Measurements from ENCODE around the gene ZCWPW1.
A peak's percentile ranks its signal among the peaks of the same experiment; 100 is the strongest.
"Not testable (repeated sequence)": the region's sequence is repeated elsewhere in the genome, so short reads cannot be mapped to it uniquely, and the experiment has no call there.

The ZCWPW1 gene

DNA sequence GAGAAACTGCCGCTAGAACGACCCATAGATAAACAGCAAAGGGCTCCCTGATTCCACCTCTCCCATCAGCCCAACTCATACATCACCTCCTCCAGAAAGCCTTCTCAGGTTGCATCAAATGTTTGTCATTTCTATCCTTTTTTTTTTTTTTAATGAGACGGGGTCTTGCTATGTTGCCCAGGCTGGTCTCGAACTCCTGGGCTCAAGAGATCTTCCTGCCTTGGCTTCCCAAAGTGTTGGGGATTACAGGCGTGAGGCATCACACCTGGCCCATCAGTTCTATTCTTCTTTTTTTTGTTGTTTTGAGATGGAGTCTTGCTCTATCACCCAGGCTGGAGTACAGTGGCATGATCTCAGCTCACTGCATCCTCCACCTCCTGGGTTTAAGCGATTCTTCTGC, 28.5 kb upstream of the ZCWPW1 start:
- H3K4me3 ChIP-seq (ENCODE audit: low read depth, low read length), result no peak overlapping the region
- no peak for DNase-seq (ENCODE audit: low read depth)
- TF ChIP-seq POLR2A (IDR thresholded peaks at IDR 0.05; ENCODE audit: extremely low read depth, insufficient read length) (no peak), MYC (IDR thresholded peaks at IDR 0.05; ENCODE audit: low read depth, low read length) (no peak)
- TF ChIP-seq, protein P1, sequence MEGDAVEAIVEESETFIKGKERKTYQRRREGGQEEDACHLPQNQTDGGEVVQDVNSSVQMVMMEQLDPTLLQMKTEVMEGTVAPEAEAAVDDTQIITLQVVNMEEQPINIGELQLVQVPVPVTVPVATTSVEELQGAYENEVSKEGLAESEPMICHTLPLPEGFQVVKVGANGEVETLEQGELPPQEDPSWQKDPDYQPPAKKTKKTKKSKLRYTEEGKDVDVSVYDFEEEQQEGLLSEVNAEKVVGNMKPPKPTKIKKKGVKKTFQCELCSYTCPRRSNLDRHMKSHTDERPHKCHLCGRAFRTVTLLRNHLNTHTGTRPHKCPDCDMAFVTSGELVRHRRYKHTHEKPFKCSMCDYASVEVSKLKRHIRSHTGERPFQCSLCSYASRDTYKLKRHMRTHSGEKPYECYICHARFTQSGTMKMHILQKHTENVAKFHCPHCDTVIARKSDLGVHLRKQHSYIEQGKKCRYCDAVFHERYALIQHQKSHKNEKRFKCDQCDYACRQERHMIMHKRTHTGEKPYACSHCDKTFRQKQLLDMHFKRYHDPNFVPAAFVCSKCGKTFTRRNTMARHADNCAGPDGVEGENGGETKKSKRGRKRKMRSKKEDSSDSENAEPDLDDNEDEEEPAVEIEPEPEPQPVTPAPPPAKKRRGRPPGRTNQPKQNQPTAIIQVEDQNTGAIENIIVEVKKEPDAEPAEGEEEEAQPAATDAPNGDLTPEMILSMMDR (IDR thresholded peaks at IDR 0.05; ENCODE audit: low read depth, low read length), result no peak
- TF ChIP-seq, protein P2, sequence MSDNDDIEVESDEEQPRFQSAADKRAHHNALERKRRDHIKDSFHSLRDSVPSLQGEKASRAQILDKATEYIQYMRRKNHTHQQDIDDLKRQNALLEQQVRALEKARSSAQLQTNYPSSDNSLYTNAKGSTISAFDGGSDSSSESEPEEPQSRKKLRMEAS (IDR thresholded peaks at IDR 0.05; ENCODE audit: low read depth, low read length), result no peak

DNA sequence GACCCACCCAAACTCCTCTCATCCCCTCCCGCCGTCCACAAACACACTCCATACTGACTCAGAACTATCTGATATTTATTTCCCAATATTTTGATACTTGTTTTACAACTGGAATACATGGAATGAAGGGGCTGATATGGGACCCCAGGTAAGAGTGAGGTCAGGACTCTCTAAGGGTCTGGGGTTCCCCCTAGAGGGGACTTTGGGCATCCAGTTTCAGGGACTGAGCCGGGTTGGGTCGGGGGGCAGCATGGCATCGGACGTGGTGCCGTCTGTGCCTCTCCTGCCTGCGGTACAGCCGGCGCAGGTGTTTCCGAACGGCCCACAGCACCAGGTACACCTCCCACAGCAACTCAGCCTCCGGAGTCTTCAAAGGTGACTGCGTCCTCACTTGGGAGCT, 28.1 kb upstream of the ZCWPW1 start:
- DNase-seq (ENCODE audit: low read depth), result no peak
- H3K4me3 ChIP-seq (ENCODE audit: low read depth, low read length), result no peak overlapping the region
- TF ChIP-seq POLR2A (IDR thresholded peaks at IDR 0.05; ENCODE audit: extremely low read depth, insufficient read length), result no peak
- TF ChIP-seq, protein P2 (IDR thresholded peaks at IDR 0.05; ENCODE audit: low read depth, low read length), result no peak
- TF ChIP-seq, protein P1 (IDR thresholded peaks at IDR 0.05; ENCODE audit: low read depth, low read length), result peak; percentile 13

GRCh38 chr7:100455206-100455605, 26.7 kb upstream of the ZCWPW1 start:
- no peak overlapping the region for H3K4me3 ChIP-seq (ENCODE audit: low read depth, low read length)
- no peak for DNase-seq (ENCODE audit: low read depth)
- TF ChIP-seq, protein P1 (IDR thresholded peaks at IDR 0.05; ENCODE audit: low read depth, low read length), result no peak
- TF ChIP-seq, protein P2 (IDR thresholded peaks at IDR 0.05; ENCODE audit: low read depth, low read length), result no peak
- TF ChIP-seq POLR2A (IDR thresholded peaks at IDR 0.05; ENCODE audit: extremely low read depth, insufficient read length), result no peak
- no peak for TF ChIP-seq MYC (IDR thresholded peaks at IDR 0.05; ENCODE audit: low read depth, low read length)

- DNase-seq (ENCODE audit: low read depth); H3K4me3 ChIP-seq (ENCODE audit: low read depth, low read length): not testable (repeated sequence)
Measured at GRCh38 chr7:100453854-100454253, 25.4 kb upstream of the ZCWPW1 start.

- TF ChIP-seq, protein P1 (IDR thresholded peaks at IDR 0.05; ENCODE audit: low read depth, low read length), result no peak
- TF ChIP-seq POLR2A (IDR thresholded peaks at IDR 0.05; ENCODE audit: extremely low read depth, insufficient read length), result no peak
- no peak for TF ChIP-seq MYC (IDR thresholded peaks at IDR 0.05; ENCODE audit: low read depth, low read length)
- TF ChIP-seq, protein P2 (IDR thresholded peaks at IDR 0.05; ENCODE audit: low read depth, low read length), result no peak
- H3K4me3 ChIP-seq (ENCODE audit: low read depth, low read length), result no peak overlapping the region
- no peak for DNase-seq (ENCODE audit: low read depth)
Measured at GRCh38 chr7:100452513-100452912, 24.0 kb upstream of the ZCWPW1 start.

DNA sequence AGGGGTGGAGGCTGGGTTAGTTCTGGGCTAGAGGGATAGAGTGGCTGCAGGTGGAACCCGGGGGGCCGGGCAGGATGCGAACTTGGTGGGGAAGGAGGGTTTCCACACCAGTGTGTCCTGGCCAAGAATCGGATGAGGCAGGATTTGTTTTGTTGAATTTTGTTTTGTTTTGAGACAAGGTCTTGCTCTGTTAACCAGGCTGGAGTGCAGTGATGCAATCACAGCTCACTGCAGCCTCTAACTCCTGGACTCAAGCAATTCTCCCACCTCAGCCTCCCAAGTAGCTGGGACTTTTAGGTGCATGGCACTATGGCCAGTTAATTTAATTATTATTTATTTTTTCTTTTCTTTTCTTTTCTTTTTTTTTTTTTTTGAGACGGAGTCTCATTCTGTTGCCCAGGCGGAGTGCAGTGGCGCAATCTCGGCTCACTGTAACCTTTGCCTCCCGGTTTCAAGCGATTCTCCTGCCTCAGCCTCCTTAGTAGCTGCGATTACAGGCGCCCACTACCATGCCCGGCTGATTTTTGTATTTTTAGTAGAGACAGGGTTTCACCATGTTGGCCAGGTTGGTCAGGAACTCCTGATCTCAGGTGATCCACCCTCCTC, 20.8 kb upstream of the ZCWPW1 start:
- no peak for DNase-seq (ENCODE audit: low read depth)
- no peak overlapping the region for H3K4me3 ChIP-seq (ENCODE audit: low read depth, low read length)
- TF ChIP-seq, protein P1 (IDR thresholded peaks at IDR 0.05; ENCODE audit: low read depth, low read length), result no peak
- TF ChIP-seq, protein P2 (IDR thresholded peaks at IDR 0.05; ENCODE audit: low read depth, low read length), result no peak
- no peak for TF ChIP-seq MYC (IDR thresholded peaks at IDR 0.05; ENCODE audit: low read depth, low read length)
- TF ChIP-seq POLR2A (IDR thresholded peaks at IDR 0.05; ENCODE audit: extremely low read depth, insufficient read length), result no peak

GRCh38 chr7:100447363-100447762, 18.9 kb upstream of the ZCWPW1 start:
- not testable (repeated sequence) for DNase-seq (ENCODE audit: low read depth); H3K4me3 ChIP-seq (ENCODE audit: low read depth, low read length)
